GM12874 (cell line): ENCODE data around the gene SMG7.

Experiments used
- TF ChIP-seq, protein P1 (sequence below): IDR thresholded peaks from 2 replicates; pipeline ENCODE4 v1.5.1; 2011; ENCODE audit warnings: low read depth, mild to moderate bottlenecking, control low read depth, low read length, moderate library complexity; ENCODE audit not compliant: insufficient read depth

The SMG7 gene

DNA sequence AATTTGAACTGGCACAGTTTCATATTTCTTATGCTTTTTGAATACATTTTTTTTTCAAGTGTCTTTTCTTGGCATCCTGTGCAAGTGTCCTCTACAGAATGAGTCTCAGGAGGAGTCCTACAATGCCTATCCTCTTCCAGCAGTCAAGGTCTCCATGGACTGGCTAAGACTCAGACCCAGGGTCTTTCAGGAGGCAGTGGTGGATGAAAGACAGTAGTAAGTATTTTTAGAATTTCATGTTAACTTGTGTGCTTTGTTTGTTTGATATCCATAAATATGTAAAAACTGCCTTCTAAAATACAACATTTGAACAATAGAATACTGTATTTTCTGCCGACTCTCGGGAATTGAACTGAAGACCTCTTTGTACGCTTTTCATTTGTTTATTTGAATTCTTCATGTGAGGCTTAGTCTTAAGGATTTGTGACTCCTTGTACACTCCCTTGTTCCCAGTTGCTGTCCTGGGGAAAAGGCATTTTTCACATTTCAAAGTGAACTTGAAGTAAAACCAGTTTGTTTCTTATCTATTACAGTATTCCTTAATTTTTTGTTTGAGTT lies 61.4 kb downstream of the SMG7 start:
- TF ChIP-seq, protein P1, sequence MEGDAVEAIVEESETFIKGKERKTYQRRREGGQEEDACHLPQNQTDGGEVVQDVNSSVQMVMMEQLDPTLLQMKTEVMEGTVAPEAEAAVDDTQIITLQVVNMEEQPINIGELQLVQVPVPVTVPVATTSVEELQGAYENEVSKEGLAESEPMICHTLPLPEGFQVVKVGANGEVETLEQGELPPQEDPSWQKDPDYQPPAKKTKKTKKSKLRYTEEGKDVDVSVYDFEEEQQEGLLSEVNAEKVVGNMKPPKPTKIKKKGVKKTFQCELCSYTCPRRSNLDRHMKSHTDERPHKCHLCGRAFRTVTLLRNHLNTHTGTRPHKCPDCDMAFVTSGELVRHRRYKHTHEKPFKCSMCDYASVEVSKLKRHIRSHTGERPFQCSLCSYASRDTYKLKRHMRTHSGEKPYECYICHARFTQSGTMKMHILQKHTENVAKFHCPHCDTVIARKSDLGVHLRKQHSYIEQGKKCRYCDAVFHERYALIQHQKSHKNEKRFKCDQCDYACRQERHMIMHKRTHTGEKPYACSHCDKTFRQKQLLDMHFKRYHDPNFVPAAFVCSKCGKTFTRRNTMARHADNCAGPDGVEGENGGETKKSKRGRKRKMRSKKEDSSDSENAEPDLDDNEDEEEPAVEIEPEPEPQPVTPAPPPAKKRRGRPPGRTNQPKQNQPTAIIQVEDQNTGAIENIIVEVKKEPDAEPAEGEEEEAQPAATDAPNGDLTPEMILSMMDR: no peak

DNA sequence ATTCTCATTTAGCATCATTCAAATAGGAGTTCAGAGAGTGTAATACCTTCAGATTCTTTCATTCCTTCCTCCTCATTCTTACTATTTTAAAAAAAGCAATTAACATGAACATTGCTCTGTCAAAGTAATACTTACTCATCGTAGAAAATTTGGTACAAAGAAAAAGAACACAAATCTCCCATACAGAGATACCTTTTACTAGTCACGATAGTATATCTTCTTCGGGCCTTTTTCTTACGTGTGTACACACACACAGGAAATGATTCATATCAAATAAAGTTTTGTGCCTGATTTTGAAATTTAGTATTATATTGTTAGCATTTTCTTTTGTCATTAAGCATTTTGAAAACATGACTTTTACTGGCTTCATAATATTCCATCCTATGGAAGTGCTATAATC lies 65.1 kb downstream of the SMG7 start:
- TF ChIP-seq, protein P1: no peak

DNA sequence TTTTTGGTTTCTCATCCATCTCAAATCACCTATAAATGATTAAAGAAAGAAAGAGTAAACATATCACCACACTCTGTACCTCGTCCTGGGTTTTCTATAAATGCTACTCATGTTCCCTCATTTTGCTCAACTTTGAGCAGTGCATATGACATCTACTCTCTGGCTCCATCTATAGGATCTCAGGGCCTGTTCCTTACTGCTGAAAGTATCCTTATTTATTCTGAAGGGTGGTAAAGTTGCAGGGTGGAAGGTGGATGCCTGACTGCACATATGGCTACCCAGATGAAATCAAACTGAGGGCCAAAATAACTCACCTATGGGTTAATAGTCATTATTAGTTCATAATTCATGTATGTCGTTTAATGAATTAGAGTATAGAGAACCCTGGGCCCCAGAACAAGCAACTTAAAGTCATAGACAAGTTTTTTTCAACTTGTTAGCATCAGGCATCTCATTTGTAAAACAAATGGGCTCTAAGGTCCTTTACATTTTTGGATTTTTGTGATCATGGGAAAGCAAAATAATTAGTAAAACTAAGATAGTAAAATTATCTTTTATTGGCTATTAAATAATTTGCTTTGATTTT lies 71.4 kb downstream of the SMG7 start:
- TF ChIP-seq, protein P1: peak; percentile 56

DNA sequence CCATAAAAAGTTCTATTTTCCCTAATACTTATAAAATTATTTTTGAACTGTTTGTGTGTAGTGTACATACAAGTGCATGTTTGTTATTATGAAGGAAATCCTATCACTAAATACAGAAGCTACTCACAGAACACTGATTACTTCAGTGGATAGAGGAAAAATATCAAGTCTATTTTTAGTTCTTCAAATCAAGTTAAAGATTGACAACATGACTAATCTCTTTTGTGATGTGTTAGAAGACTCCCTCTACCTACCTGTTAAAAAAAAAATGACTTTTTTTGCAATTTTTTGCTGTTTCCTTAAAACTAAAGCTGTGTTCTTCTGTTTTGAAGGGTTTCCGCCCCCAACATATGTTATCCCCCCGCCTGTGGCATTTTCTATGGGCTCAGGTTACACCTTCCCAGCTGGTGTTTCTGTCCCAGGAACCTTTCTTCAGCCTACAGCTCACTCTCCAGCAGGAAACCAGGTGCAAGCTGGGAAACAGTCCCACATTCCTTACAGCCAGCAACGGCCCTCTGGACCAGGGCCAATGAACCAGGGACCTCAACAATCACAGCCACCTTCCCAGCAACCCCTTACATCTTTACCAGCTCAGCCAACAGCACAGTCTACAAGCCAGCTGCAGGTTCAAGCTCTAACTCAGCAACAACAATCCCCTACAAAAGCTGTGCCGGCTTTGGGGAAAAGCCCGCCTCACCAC lies 72.4 kb downstream of the SMG7 start:
- TF ChIP-seq, protein P1: no peak

DNA sequence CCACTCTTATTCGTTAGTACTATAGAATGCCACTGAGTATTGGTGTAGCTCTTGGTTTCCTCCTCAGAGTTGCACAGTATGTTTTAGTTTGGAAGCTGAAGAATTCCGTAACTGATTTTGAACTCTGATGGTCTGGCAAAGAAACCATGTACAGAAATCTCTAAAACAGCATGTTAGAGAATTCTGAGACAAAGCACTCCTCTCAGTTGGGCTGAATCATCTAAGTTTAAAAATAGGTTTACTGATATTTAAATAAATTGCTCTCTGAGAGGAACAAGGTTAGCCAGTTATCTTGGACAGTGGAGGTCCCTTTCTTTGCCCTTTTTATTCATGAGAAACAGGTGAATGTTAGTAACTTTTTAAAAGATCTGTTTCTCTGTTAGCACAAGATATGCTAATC lies 74.1 kb downstream of the SMG7 start:
- TF ChIP-seq, protein P1: no peak

DNA sequence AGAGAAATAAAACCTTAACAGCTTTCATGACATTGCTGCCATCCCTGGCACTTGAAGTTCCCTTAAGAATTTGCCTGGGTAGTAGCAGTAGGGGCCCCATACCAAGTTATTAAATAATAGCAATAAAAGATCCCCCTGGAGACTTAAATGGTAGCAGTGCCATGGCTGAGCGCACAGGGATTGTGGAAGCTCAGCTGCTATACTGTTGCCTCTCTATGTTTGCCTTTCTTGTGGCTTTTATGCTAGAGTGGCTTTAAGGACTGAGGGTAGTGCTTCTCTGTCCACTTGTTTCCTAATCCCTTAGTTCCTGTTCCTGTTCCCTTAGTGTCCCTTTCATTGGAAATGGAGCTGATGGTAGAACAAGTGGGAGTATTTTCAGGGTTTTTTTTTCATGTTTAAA lies 75.8 kb downstream of the SMG7 start:
- TF ChIP-seq, protein P1: no peak

DNA sequence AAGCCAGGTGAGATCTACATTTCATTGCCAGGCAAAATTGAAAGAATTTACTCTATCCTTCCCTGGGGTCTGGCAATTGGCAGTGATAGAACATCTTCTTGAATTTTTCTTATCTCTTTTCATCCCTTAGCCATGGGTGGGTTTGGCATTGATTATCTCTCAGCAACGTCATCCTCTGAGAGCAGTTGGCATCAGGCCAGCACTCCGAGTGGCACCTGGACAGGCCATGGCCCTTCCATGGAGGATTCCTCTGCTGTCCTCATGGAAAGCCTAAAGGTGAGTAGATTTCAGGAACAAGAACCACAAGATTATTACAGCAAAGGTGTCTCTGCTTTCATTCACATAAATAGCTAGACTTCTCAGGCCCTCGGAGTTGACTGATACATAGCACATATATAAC lies 78.6 kb downstream of the SMG7 start:
- TF ChIP-seq, protein P1: no peak
